GM12891 (cell line): ENCODE results near the gene PCCA.

ENCODE experiments used
- DNase-seq: peaks from one replicate; pipeline ENCODE4 v3.0.0; 2011; ENCODE audit warnings: low spot score; ENCODE audit not compliant: insufficient read length
- FAIRE-seq: peaks from 2 replicates; lab custom pipeline; 2011; peaks lifted over from hg19 to GRCh38; lab: Jason Lieb, UNC
- PAX5 ChIP-seq: IDR thresholded peaks from 2 replicates; pipeline ENCODE4 v1.6.1; 2011; ENCODE audit warnings: low read length, moderate library complexity, mild to moderate bottlenecking; ENCODE audit not compliant: insufficient read depth, severe bottlenecking
- POLR2A ChIP-seq: IDR thresholded peaks from 2 replicates; pipeline ENCODE4 v1.6.1; 2011; ENCODE audit warnings: low read depth, low read length, control low read depth
- POLR2AphosphoS5 ChIP-seq: IDR thresholded peaks from 2 replicates; pipeline ENCODE4 v1.6.1; 2011; ENCODE audit warnings: low read depth, low read length, control low read depth
- POU2F2 ChIP-seq: IDR thresholded peaks from 2 replicates; pipeline ENCODE4 v1.6.1; 2011; ENCODE audit warnings: low read depth, mild to moderate bottlenecking, control low read depth, low read length, moderate library complexity
- SPI1 ChIP-seq: IDR thresholded peaks from 2 replicates; pipeline ENCODE4 v1.6.1; 2011; ENCODE audit warnings: low read depth, low read length, control low read depth
- TAF1 ChIP-seq: IDR thresholded peaks from 2 replicates; pipeline ENCODE4 v1.6.1; 2011; ENCODE audit warnings: low read depth, low read length, control low read depth

Gene PCCA

GRCh38 chr13:100297413-100297812 lies 208.5 kb downstream of the PCCA start:
- TF ChIP-seq POU2F2 (no peak), PAX5 (no peak), TAF1 (no peak), POLR2A (no peak), SPI1 (no peak), POLR2AphosphoS5 (no peak)
- FAIRE-seq: no peak
- DNase-seq: no peak

- DNase-seq (no peak), FAIRE-seq (no peak)
- TF ChIP-seq POLR2AphosphoS5 (no peak), PAX5 (no peak), SPI1 (no peak), TAF1 (no peak), POU2F2 (no peak), POLR2A (no peak)
Measured at GRCh38 chr13:100298116-100298681, 209.3 kb downstream of the PCCA start.

GRCh38 chr13:100298691-100299090 lies 209.8 kb downstream of the PCCA start:
- FAIRE-seq: no peak
- TF ChIP-seq POLR2A: no peak
- no peak for TF ChIP-seq POU2F2
- TF ChIP-seq PAX5: no peak
- TF ChIP-seq TAF1: no peak
- TF ChIP-seq POLR2AphosphoS5: no peak
- no peak for TF ChIP-seq SPI1
- DNase-seq: no peak

- no peak for DNase-seq
- no peak for FAIRE-seq
- TF ChIP-seq SPI1 (no peak), PAX5 (no peak), POLR2A (no peak), POU2F2 (no peak), POLR2AphosphoS5 (no peak), TAF1 (no peak)
Measured at GRCh38 chr13:100300243-100300642, 211.3 kb downstream of the PCCA start.

- no peak for DNase-seq
- TF ChIP-seq POLR2A (no peak), POLR2AphosphoS5 (no peak), TAF1 (no peak), PAX5 (no peak), SPI1 (no peak), POU2F2 (no peak)
- FAIRE-seq: no peak
Measured at GRCh38 chr13:100300708-100301107, 211.8 kb downstream of the PCCA start.

- FAIRE-seq: no peak
- no peak for DNase-seq
- TF ChIP-seq POU2F2 (no peak), PAX5 (no peak), TAF1 (no peak), SPI1 (no peak), POLR2A (no peak), POLR2AphosphoS5 (no peak)
Measured at GRCh38 chr13:100301418-100301817, 212.5 kb downstream of the PCCA start.

- TF ChIP-seq POLR2A (no peak), POU2F2 (no peak), TAF1 (no peak), PAX5 (no peak), POLR2AphosphoS5 (no peak), SPI1 (no peak)
- no peak for DNase-seq
- FAIRE-seq: no peak
Measured at GRCh38 chr13:100302391-100302790, 213.5 kb downstream of the PCCA start.

- DNase-seq (no peak), FAIRE-seq (no peak)
- TF ChIP-seq SPI1: no peak
- TF ChIP-seq PAX5: no peak
- TF ChIP-seq POLR2A: no peak
- no peak for TF ChIP-seq POLR2AphosphoS5
- TF ChIP-seq POU2F2: no peak
- no peak for TF ChIP-seq TAF1
Measured at GRCh38 chr13:100304229-100304628, 215.3 kb downstream of the PCCA start.

GRCh38 chr13:100305398-100305797 lies 216.5 kb downstream of the PCCA start:
- TF ChIP-seq POLR2A (no peak), SPI1 (no peak), POU2F2 (no peak), TAF1 (no peak), POLR2AphosphoS5 (no peak), PAX5 (no peak)
- no peak for FAIRE-seq

GRCh38 chr13:100306030-100306429 lies 217.1 kb downstream of the PCCA start:
- no peak for TF ChIP-seq POLR2A
- TF ChIP-seq POU2F2: no peak
- TF ChIP-seq PAX5: no peak
- TF ChIP-seq TAF1: no peak
- no peak for TF ChIP-seq SPI1
- FAIRE-seq (no peak), DNase-seq (no peak)

More at GRCh38 chr13:100305398-100305797, 216.5 kb downstream of the PCCA start:
- no peak for DNase-seq

- TF ChIP-seq TAF1 (no peak), PAX5 (no peak), SPI1 (no peak), POLR2A (no peak), POU2F2 (no peak), POLR2AphosphoS5 (no peak)
- FAIRE-seq: no peak
- DNase-seq: no peak
Measured at GRCh38 chr13:100306434-100306999, 217.6 kb downstream of the PCCA start.
